Measurements from ENCODE around the gene LAMP1.
A peak's percentile ranks its signal among the peaks of the same experiment; 100 is the strongest.
"Not testable (repeated sequence)": the region's sequence is repeated elsewhere in the genome, so short reads cannot be mapped to it uniquely, and the experiment has no call there.

Gene LAMP1

GRCh38 chr13:113297370-113298042 is 467 bp downstream of the LAMP1 start:
- DNase-seq (ENCODE audit: low read depth) = peak; percentile 50

- peak; percentile 40 for DNase-seq (ENCODE audit: low read depth)
Observed at GRCh38 chr13:113298043-113298945, 1.3 kb downstream of the LAMP1 start.

- DNase-seq (ENCODE audit: low read depth) = no peak
Observed at GRCh38 chr13:113299951-113300350, 2.9 kb downstream of the LAMP1 start.

- no peak for DNase-seq (ENCODE audit: low read depth)
Observed at GRCh38 chr13:113302986-113303385, 5.9 kb downstream of the LAMP1 start.

- no peak for DNase-seq (ENCODE audit: low read depth)
Observed at GRCh38 chr13:113304121-113304520, 7.1 kb downstream of the LAMP1 start.

- peak; percentile 71 for DNase-seq (ENCODE audit: low read depth)
Observed at GRCh38 chr13:113305208-113305607, 8.2 kb downstream of the LAMP1 start.

- no peak for DNase-seq (ENCODE audit: low read depth)
Observed at GRCh38 chr13:113307491-113307890, 10.5 kb downstream of the LAMP1 start.

GRCh38 chr13:113309473-113309872 is 12.4 kb downstream of the LAMP1 start:
- DNase-seq (ENCODE audit: low read depth) = no peak

- DNase-seq (ENCODE audit: low read depth) = not testable (repeated sequence)
Observed at GRCh38 chr13:113314112-113314511, 17.1 kb downstream of the LAMP1 start.

- DNase-seq (ENCODE audit: low read depth) = not testable (repeated sequence)
Observed at GRCh38 chr13:113314895-113315470, 17.9 kb downstream of the LAMP1 start.

GRCh38 chr13:113315992-113316391 is 19.0 kb downstream of the LAMP1 start:
- no peak for DNase-seq (ENCODE audit: low read depth)

GRCh38 chr13:113317031-113317430 is 20.0 kb downstream of the LAMP1 start:
- DNase-seq (ENCODE audit: low read depth) = no peak

- no peak for DNase-seq (ENCODE audit: low read depth)
Observed at GRCh38 chr13:113318956-113319355, 21.9 kb downstream of the LAMP1 start.

GRCh38 chr13:113319371-113319770 is 22.3 kb downstream of the LAMP1 start:
- no peak for DNase-seq (ENCODE audit: low read depth)

- no peak for DNase-seq (ENCODE audit: low read depth)
Observed at GRCh38 chr13:113320226-113320875, 23.3 kb downstream of the LAMP1 start.

- no peak for DNase-seq (ENCODE audit: low read depth)
Observed at GRCh38 chr13:113321546-113321945, 24.5 kb downstream of the LAMP1 start.

- DNase-seq (ENCODE audit: low read depth) = no peak
Observed at GRCh38 chr13:113322043-113322461, 25.0 kb downstream of the LAMP1 start.

- no peak for DNase-seq (ENCODE audit: low read depth)
Observed at GRCh38 chr13:113322890-113323651, 26.0 kb downstream of the LAMP1 start.

- DNase-seq (ENCODE audit: low read depth) = no peak
Observed at GRCh38 chr13:113323869-113324268, 26.8 kb downstream of the LAMP1 start.

GRCh38 chr13:113324398-113324797 is 27.4 kb downstream of the LAMP1 start:
- no peak for DNase-seq (ENCODE audit: low read depth)

- DNase-seq (ENCODE audit: low read depth) = no peak
Observed at GRCh38 chr13:113325779-113326178, 28.7 kb downstream of the LAMP1 start.

- DNase-seq (ENCODE audit: low read depth) = no peak
Observed at GRCh38 chr13:113327391-113327765, 30.3 kb downstream of the LAMP1 start.

All from ELR (cell line).